K562 (cell line): ENCODE data around the gene PUDP. TPM values are rescaled to one million over a fixed set of nuclear protein-coding genes. Genes with fewer than 3 reads are reported as not detected.

Source experiments
- FOS ChIP-seq: IDR thresholded peaks from 3 replicates; pipeline ENCODE4 v1.6.1; 2011; ENCODE audit not compliant: insufficient read length; ENCODE audit errors: extremely low read depth
- KLF10 ChIP-seq: fragments of 250-450 bp; sonication (Bioruptor Pico); IDR thresholded peaks from 2 replicates; pipeline ENCODE4 v1.6.1; 2021; ENCODE audit warnings: matching md5 sums
- PML ChIP-seq: IDR thresholded peaks from 2 replicates; pipeline ENCODE4 v1.6.1; 2012; ENCODE audit warnings: low read length, inconsistent platforms
- ZBTB34 ChIP-seq: fragments of 250-450 bp; sonication (Bioruptor Pico); IDR thresholded peaks from 2 replicates; pipeline ENCODE4 v1.8.0; 2021; ENCODE audit warnings: mild to moderate bottlenecking, moderate library complexity
- ZEB2 ChIP-seq: fragments of 450-650 bp; IDR thresholded peaks from 2 replicates; pipeline ENCODE4 v1.6.1; 2016
- ZNF407 ChIP-seq: fragments of 450-650 bp; IDR thresholded peaks from 2 replicates; pipeline ENCODE4 v1.6.1; 2016; ENCODE audit warnings: low read depth
- polyA plus RNA-seq, 8 experiments: library from polyadenylated mRNA; depleted of rRNA in 4 of 8; stranded (reverse) in 5 of 8; unstranded in 3 of 8; fragments of >200 nt; fragmentation: Nextera tagmentation in 2 of 8; fragmentation: Illumina TruSeq in 1 of 8; extraction: Ambion mirVana in 2 of 8; extraction: Trizol in 1 of 8; gene quantifications; 2 replicates each; pipeline versions ENCODE4 v1.2.1 to v1.2.3, GENCODE V29; 2011 to 2014; ENCODE audit warnings: inconsistent platforms in 1 of 8, missing spikeins in 1 of 8
- total RNA-seq, 7 experiments: library from RNA; depleted of rRNA in 6 of 7; stranded (reverse); fragments of >200 nt in 6 of 7; fragmentation: Illumina TruSeq in 2 of 7; extraction: Trizol in 2 of 7; gene quantifications; 2 replicates each; pipeline versions ENCODE4 v1.2.1 to v1.2.3, GENCODE V29; 2011 to 2021; ENCODE audit warnings: low replicate concordance in 1 of 7

PUDP gene
- total and polyA plus RNA-seq, 9 of the 15 experiments (the other 6 are each of a cell fraction or from before 2014, with no cell fraction given) = 13.6 to 63.0 (median 29.2) TPM

- TF ChIP-seq ZNF407 = no peak
- no peak for TF ChIP-seq ZEB2
- no peak for TF ChIP-seq ZBTB34 (CRISPR knock-in tag)
- TF ChIP-seq FOS = no peak
- TF ChIP-seq PML = no peak
- TF ChIP-seq KLF10 (CRISPR knock-in tag) = no peak
These were observed 46.7 kb upstream of the PUDP start (continued) for GRCh38 chrX:7194606-7195005.
